Colon (tissue), 2 donors: ENCODE results near the gene PROK2.

Experiments
- FAIRE-seq: peaks from 2 replicates; lab custom pipeline; 2012; peaks lifted over from hg19 to GRCh38; lab: Jason Lieb, UNC
- donor health status: control.
- donor health status: control.

Gene PROK2

DNA sequence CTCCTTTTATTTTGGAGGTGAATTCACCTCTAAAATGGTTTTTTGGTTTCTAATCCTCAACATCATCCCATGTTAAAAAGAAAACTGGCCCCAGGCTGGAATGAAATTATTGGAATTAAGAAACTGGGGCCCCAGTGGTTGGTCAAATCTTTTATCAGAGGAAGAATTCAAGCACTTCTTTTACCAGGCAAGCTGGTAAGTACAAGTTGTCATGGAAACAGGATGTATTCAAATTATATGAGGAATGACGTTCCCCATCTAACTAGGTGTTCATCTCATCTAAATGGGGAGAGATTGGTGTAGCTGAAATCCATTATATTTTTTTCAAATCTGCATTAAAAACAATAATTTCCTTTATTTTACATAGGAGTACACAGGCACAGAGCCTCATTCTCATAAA is 50.1 kb downstream of the PROK2 start:
- no peak for FAIRE-seq

DNA sequence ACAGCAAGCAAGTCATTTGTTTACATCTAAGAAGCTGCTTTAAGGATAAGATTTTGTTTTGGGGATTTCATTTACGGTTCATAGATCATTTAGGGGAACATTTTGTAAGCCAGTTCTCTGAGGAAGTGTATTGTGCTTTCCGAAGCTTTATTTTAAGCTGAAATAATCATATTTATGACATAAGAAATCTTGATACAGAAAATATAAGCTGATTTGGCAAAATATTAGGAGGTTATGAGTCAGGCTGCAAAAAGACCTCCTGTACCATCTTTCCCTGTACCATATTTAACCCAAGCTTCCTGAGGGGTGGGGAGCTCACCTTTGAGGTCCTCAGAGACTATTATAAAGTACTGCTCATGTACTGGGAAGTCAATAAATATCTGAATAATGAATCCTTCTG is 51.6 kb downstream of the PROK2 start:
- no peak for FAIRE-seq

DNA sequence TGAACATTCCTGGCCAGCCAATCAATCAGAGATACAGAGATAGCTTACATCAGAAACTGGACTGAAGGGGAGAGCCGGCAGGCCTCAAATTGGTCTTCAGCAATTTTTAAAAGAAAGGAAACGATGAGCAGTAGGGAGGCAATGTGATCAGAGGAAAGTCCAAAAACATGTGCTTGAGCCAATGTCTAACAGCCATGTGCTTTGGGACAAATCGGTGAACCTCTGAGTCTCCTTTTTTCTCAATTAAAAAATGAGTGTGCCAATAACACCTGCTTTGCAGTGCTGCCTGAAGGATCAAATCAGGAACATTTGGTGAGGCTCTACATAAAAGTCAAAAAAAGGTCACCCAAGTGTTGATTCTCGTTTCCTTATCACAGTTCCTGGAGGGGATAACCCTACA is 52.3 kb downstream of the PROK2 start:
- FAIRE-seq = no peak

- FAIRE-seq = no peak
These were observed 56.2 kb downstream of the PROK2 start for GRCh38 chr3:71728632-71729342.

GRCh38 chr3:71726146-71726545 is 58.8 kb downstream of the PROK2 start:
- no peak for FAIRE-seq

GRCh38 chr3:71725271-71725991 is 59.5 kb downstream of the PROK2 start, which contains the start of gene EIF4E3:
Gene EIF4E3, minus strand, starts transcription at chr3:71725402. Its CDS starts 35 bp downstream, at chr3:71725367.
- no peak for FAIRE-seq

- FAIRE-seq = no peak
These were observed 60.2 kb downstream of the PROK2 start for GRCh38 chr3:71724584-71725270.

DNA sequence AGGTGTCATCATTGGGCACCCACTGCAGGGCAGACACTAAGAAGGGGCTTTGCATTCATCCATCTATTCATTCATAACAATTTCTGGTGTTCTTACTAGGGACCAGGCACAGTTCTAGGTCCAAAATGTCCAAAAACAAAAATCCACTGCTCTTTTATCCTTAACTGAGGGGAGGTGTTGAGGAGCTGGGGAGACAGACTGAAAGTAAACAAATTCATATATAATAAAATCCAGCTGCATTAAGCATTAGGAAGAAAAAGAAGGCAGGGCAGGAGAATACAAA is 60.8 kb downstream of the PROK2 start:
- FAIRE-seq = no peak

GRCh38 chr3:71723452-71724170 is 61.3 kb downstream of the PROK2 start:
- no peak for FAIRE-seq

DNA sequence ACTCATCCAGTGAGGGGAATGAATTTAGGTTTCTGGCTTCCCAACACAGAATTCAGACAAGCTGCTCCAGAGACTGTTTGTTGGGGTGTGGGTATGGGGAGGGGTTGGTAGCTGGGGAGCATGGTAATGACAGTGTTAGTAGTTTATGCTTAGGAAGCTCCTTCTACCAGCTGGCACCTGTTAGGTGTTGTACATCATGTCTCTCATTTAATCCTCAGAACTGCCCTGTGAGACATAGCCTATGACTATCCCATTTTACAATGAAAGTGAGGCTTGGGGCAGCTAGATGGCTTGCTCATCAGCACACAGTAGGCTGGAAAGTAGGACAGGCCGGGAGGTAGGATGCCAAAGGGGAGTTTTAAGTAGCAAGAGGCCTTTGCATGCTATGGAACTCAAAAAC is 62.3 kb downstream of the PROK2 start:
- no peak for FAIRE-seq
